Prostate gland (tissue), 2 donors: ENCODE measurements around the gene PNMA5.

ENCODE experiments used
- CTCF ChIP-seq, 4 experiments: fragments of 200-600 bp in 2 of 4; fragments of 450-650 bp in 2 of 4; sonication (generic) in 2 of 4; IDR thresholded peaks; 1 replicate in 3 of 4; 2 replicates in 1 of 4; pipeline ENCODE4 v1.5.1; 2016 to 2019; ENCODE audit warnings: antibody characterized with exemption in 4 of 4, mild to moderate bottlenecking in 2 of 4, moderate library complexity in 2 of 4
- POLR2A ChIP-seq: fragments of 450-650 bp; IDR thresholded peaks from one replicate; pipeline ENCODE4 v1.6.1; 2016; ENCODE audit warnings: antibody characterized with exemption, mild to moderate bottlenecking
- POLR2AphosphoS5 ChIP-seq: sonication (generic); formaldehyde crosslinking; IDR thresholded peaks from one replicate; pipeline ENCODE4 v1.6.1; 2017; ENCODE audit warnings: antibody characterized with exemption

- TF ChIP-seq CTCF (IDR thresholded peaks at IDR 0.05) = no peak
- no peak for TF ChIP-seq POLR2A
- no peak for TF ChIP-seq POLR2AphosphoS5
Measured at GRCh38 chrX:152991123-152991522, 2.8 kb downstream of the PNMA5 start.
